ENCODE data around the gene CD244.

CD244 gene

GRCh38 chr1:160858507-160858906 is 4.2 kb downstream of the CD244 start:
- Histone ChIP-seq H3K36me3 (ENCODE audit: insufficient read depth, insufficient read length, low read length) (no peaks in the 10 kb centered on the region), H3K4me1 (ENCODE audit: insufficient read depth, insufficient read length) (peaks cover 10% of the 10 kb centered on the region), H3K4me3 (ENCODE audit: insufficient read length, low read depth) (no peak overlapping the region), H3K27me3 (ENCODE audit: insufficient read depth, insufficient read length) (peaks cover 10% of the 10 kb centered on the region), H3K9me3 (ENCODE audit: insufficient read depth, low read length) (no peaks in the 10 kb centered on the region), H3K9ac (ENCODE audit: insufficient read length, low read depth) (no peak overlapping the region)
- no peak for DNase-seq (ENCODE audit: low read depth, low spot score)
- TF ChIP-seq SUZ12 (IDR thresholded peaks at IDR 0.05; ENCODE audit: extremely low read depth, insufficient read depth, insufficient read length) (no peak), YY1 (IDR thresholded peaks at IDR 0.05; ENCODE audit: insufficient read depth, insufficient read length) (no peak), ZNF274 (IDR thresholded peaks at IDR 0.05; ENCODE audit: low read depth, low read length) (no peak)

GRCh38 chr1:160858097-160858496 is 4.6 kb downstream of the CD244 start:
- TF ChIP-seq ZNF274 (IDR thresholded peaks at IDR 0.05; ENCODE audit: low read depth, low read length), result no peak
- TF ChIP-seq SUZ12 (IDR thresholded peaks at IDR 0.05; ENCODE audit: extremely low read depth, insufficient read depth, insufficient read length), result no peak
- TF ChIP-seq YY1 (IDR thresholded peaks at IDR 0.05; ENCODE audit: insufficient read depth, insufficient read length), result no peak
- no peak overlapping the region for H3K9ac ChIP-seq (ENCODE audit: insufficient read length, low read depth)
- no peak for DNase-seq (ENCODE audit: low read depth, low spot score)
- H3K36me3 ChIP-seq (ENCODE audit: insufficient read depth, insufficient read length, low read length), result no peaks in the 10 kb centered on the region
- no peaks in the 10 kb centered on the region for H3K9me3 ChIP-seq (ENCODE audit: insufficient read depth, low read length)
- no peak overlapping the region for H3K4me3 ChIP-seq (ENCODE audit: insufficient read length, low read depth)
- peaks cover 10% of the 10 kb centered on the region for H3K4me1 ChIP-seq (ENCODE audit: insufficient read depth, insufficient read length)
- peaks cover 10% of the 10 kb centered on the region for H3K27me3 ChIP-seq (ENCODE audit: insufficient read depth, insufficient read length)

- Histone ChIP-seq H3K9ac (ENCODE audit: insufficient read length, low read depth) (no peak overlapping the region), H3K36me3 (ENCODE audit: insufficient read depth, insufficient read length, low read length) (no peaks in the 10 kb centered on the region), H3K4me3 (ENCODE audit: insufficient read length, low read depth) (no peak overlapping the region), H3K4me1 (ENCODE audit: insufficient read depth, insufficient read length) (no peaks in the 10 kb centered on the region), H3K9me3 (ENCODE audit: insufficient read depth, low read length) (no peaks in the 10 kb centered on the region), H3K27me3 (ENCODE audit: insufficient read depth, insufficient read length) (peaks cover 5% of the 10 kb centered on the region)
- TF ChIP-seq ZNF274 (IDR thresholded peaks at IDR 0.05; ENCODE audit: low read depth, low read length), result no peak
- TF ChIP-seq SUZ12 (IDR thresholded peaks at IDR 0.05; ENCODE audit: extremely low read depth, insufficient read depth, insufficient read length), result no peak
- TF ChIP-seq YY1 (IDR thresholded peaks at IDR 0.05; ENCODE audit: insufficient read depth, insufficient read length), result no peak
- no peak for DNase-seq (ENCODE audit: low read depth, low spot score)
Observed at GRCh38 chr1:160855181-160855981, 7.3 kb downstream of the CD244 start.

- Histone ChIP-seq H3K9ac (ENCODE audit: insufficient read length, low read depth) (no peak overlapping the region), H3K4me1 (ENCODE audit: insufficient read depth, insufficient read length) (no peaks in the 10 kb centered on the region), H3K36me3 (ENCODE audit: insufficient read depth, insufficient read length, low read length) (no peaks in the 10 kb centered on the region), H3K4me3 (ENCODE audit: insufficient read length, low read depth) (no peak overlapping the region), H3K9me3 (ENCODE audit: insufficient read depth, low read length) (no peaks in the 10 kb centered on the region), H3K27me3 (ENCODE audit: insufficient read depth, insufficient read length) (peaks cover 5% of the 10 kb centered on the region)
- DNase-seq (ENCODE audit: low read depth, low spot score), result no peak
- TF ChIP-seq SUZ12 (IDR thresholded peaks at IDR 0.05; ENCODE audit: extremely low read depth, insufficient read depth, insufficient read length) (no peak), YY1 (IDR thresholded peaks at IDR 0.05; ENCODE audit: insufficient read depth, insufficient read length) (no peak), ZNF274 (IDR thresholded peaks at IDR 0.05; ENCODE audit: low read depth, low read length) (no peak)
Observed at GRCh38 chr1:160853754-160854153, 8.9 kb downstream of the CD244 start.

- H3K4me3 ChIP-seq (ENCODE audit: insufficient read length, low read depth), result no peak overlapping the region
- no peaks in the 10 kb centered on the region for H3K4me1 ChIP-seq (ENCODE audit: insufficient read depth, insufficient read length)
- H3K27me3 ChIP-seq (ENCODE audit: insufficient read depth, insufficient read length), result peaks cover 5% of the 10 kb centered on the region
- DNase-seq (ENCODE audit: low read depth, low spot score), result no peak
- H3K9ac ChIP-seq (ENCODE audit: insufficient read length, low read depth), result no peak overlapping the region
- TF ChIP-seq YY1 (IDR thresholded peaks at IDR 0.05; ENCODE audit: insufficient read depth, insufficient read length) (no peak), ZNF274 (IDR thresholded peaks at IDR 0.05; ENCODE audit: low read depth, low read length) (no peak), SUZ12 (IDR thresholded peaks at IDR 0.05; ENCODE audit: extremely low read depth, insufficient read depth, insufficient read length) (no peak)
- no peaks in the 10 kb centered on the region for H3K9me3 ChIP-seq (ENCODE audit: insufficient read depth, low read length)
- H3K36me3 ChIP-seq (ENCODE audit: insufficient read depth, insufficient read length, low read length), result no peaks in the 10 kb centered on the region
Observed at GRCh38 chr1:160853014-160853413, 9.7 kb downstream of the CD244 start.

GRCh38 chr1:160850993-160851392 is 11.7 kb downstream of the CD244 start:
- TF ChIP-seq ZNF274 (IDR thresholded peaks at IDR 0.05; ENCODE audit: low read depth, low read length), result no peak
- no peak for TF ChIP-seq YY1 (IDR thresholded peaks at IDR 0.05; ENCODE audit: insufficient read depth, insufficient read length)
- TF ChIP-seq SUZ12 (IDR thresholded peaks at IDR 0.05; ENCODE audit: extremely low read depth, insufficient read depth, insufficient read length), result no peak

GRCh38 chr1:160850541-160850940 is 12.1 kb downstream of the CD244 start:
- Histone ChIP-seq H3K9me3 (ENCODE audit: insufficient read depth, low read length) (no peaks in the 10 kb centered on the region), H3K36me3 (ENCODE audit: insufficient read depth, insufficient read length, low read length) (no peaks in the 10 kb centered on the region), H3K4me1 (ENCODE audit: insufficient read depth, insufficient read length) (no peaks in the 10 kb centered on the region), H3K4me3 (ENCODE audit: insufficient read length, low read depth) (no peak overlapping the region), H3K9ac (ENCODE audit: insufficient read length, low read depth) (no peak overlapping the region), H3K27me3 (ENCODE audit: insufficient read depth, insufficient read length) (no peaks in the 10 kb centered on the region)
- no peak for TF ChIP-seq ZNF274 (IDR thresholded peaks at IDR 0.05; ENCODE audit: low read depth, low read length)
- TF ChIP-seq SUZ12 (IDR thresholded peaks at IDR 0.05; ENCODE audit: extremely low read depth, insufficient read depth, insufficient read length), result no peak
- TF ChIP-seq YY1 (IDR thresholded peaks at IDR 0.05; ENCODE audit: insufficient read depth, insufficient read length), result no peak
- no peak for DNase-seq (ENCODE audit: low read depth, low spot score)

More at GRCh38 chr1:160850993-160851392, 11.7 kb downstream of the CD244 start:
- Histone ChIP-seq H3K9me3 (ENCODE audit: insufficient read depth, low read length) (no peaks in the 10 kb centered on the region), H3K4me3 (ENCODE audit: insufficient read length, low read depth) (no peak overlapping the region), H3K27me3 (ENCODE audit: insufficient read depth, insufficient read length) (peaks cover 2% of the 10 kb centered on the region), H3K36me3 (ENCODE audit: insufficient read depth, insufficient read length, low read length) (no peaks in the 10 kb centered on the region), H3K9ac (ENCODE audit: insufficient read length, low read depth) (no peak overlapping the region), H3K4me1 (ENCODE audit: insufficient read depth, insufficient read length) (no peaks in the 10 kb centered on the region)
- DNase-seq (ENCODE audit: low read depth, low spot score), result no peak

Data from NT2/D1 (cell line).